Ovary (tissue), 3 donors: ENCODE data around the gene CRYL1.

Source experiments
- EP300 ChIP-seq: sonication (generic); formaldehyde crosslinking; IDR thresholded peaks from one replicate; pipeline ENCODE4 v1.6.1; 2017; ENCODE audit warnings: antibody characterized with exemption
- POLR2A ChIP-seq: fragments of 450-650 bp; IDR thresholded peaks from one replicate; pipeline ENCODE4 v1.6.1; 2017; ENCODE audit warnings: antibody characterized with exemption, mild to moderate bottlenecking, moderate library complexity
- TF ChIP-seq, protein P1 (sequence below), 3 donors: fragments of 450-650 bp in 2 of 3; fragments of 200-600 bp in 1 of 3; IDR thresholded peaks; one replicate each; pipeline versions ENCODE4 v1.5.1 to v1.8.0; 2016 to 2022; ENCODE audit warnings: antibody characterized with exemption in 3 of 3, mild to moderate bottlenecking in 1 of 3
- donor health status: DM: no; HTN: no; CAD: no.

DNA sequence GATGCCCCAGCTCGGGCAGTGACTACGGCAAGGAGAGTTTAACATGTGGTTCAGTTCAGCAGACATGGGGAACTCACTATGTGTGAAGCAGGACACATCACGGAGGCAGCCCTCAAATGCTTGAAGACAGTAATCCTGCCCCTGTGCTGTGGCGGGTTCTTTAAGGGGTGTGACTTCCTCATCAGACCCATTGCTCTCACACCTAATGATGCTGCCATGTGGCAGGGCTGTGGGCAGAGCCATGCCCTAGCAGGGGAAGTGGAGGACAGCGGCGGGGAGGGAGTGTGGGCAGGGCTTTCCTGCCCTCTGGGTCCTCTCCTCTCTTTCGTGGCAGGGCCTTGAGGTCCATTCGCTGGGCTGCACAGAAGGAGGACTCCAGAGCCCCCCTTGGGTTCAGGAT lies 162.5 kb downstream of the CRYL1 start:
- TF ChIP-seq, protein P1, sequence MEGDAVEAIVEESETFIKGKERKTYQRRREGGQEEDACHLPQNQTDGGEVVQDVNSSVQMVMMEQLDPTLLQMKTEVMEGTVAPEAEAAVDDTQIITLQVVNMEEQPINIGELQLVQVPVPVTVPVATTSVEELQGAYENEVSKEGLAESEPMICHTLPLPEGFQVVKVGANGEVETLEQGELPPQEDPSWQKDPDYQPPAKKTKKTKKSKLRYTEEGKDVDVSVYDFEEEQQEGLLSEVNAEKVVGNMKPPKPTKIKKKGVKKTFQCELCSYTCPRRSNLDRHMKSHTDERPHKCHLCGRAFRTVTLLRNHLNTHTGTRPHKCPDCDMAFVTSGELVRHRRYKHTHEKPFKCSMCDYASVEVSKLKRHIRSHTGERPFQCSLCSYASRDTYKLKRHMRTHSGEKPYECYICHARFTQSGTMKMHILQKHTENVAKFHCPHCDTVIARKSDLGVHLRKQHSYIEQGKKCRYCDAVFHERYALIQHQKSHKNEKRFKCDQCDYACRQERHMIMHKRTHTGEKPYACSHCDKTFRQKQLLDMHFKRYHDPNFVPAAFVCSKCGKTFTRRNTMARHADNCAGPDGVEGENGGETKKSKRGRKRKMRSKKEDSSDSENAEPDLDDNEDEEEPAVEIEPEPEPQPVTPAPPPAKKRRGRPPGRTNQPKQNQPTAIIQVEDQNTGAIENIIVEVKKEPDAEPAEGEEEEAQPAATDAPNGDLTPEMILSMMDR (IDR thresholded peaks at IDR 0.05): no peak
- no peak for TF ChIP-seq POLR2A
- TF ChIP-seq EP300: no peak
